SH-SY5Y (cell line): ENCODE measurements around the gene UST.

Experiments
- GATA2 ChIP-seq: IDR thresholded peaks from 2 replicates; pipeline ENCODE4 v1.6.1; 2011; ENCODE audit warnings: mild to moderate bottlenecking, low read depth, low read length
- GATA3 ChIP-seq: IDR thresholded peaks from 2 replicates; pipeline ENCODE4 v1.6.1; 2011; ENCODE audit warnings: low read depth, mild to moderate bottlenecking, low read length, moderate library complexity

DNA sequence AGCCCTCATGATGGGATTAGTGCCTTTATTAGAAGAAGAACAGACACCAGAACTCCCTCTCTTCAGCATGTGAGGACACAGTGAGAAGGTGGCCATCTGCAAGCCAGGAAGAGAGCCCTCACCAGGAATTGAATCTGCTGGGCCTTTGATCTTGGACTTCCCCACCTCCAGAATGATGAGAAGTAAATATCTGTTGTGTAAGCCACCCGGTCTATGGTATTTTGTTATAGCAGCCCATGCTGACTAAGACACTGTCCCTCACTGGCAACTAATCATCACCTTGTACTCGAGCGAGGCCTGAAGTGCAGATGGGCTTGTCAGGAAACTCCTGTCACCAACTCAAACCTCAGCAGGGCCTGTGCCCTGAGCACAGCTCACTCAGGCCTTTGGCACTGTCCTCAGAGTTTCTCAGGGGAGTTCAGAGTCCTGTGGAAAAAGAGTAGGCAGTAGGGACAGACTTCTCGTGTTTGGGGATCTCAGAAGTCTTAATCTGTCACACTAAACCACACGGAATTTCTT lies 62.0 kb downstream of the UST start:
- TF ChIP-seq GATA2 (no peak), GATA3 (no peak)
